ENCODE data around the gene SMYD1.

The SMYD1 gene

DNA sequence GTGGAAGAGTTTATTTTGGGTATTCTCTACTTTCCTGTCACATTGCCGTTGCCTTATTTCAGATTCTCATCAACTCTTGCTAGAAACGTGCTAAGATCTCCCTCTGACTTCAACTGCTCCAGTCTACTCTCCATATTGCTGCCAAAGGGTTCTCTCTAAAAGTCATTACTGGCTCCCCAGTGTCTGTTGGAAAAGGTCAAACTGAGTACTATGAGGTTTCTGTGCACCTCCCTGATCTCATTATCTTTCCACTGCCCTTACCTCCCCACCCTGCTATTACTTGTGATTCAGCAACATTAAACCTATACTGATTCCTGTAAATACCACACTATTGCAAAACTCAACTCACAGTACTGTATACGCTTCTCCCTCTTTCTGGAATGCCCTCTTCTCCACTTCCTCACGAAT lies 10.2 kb upstream of the SMYD1 start:
- DNase-seq: peak; percentile 13

DNA sequence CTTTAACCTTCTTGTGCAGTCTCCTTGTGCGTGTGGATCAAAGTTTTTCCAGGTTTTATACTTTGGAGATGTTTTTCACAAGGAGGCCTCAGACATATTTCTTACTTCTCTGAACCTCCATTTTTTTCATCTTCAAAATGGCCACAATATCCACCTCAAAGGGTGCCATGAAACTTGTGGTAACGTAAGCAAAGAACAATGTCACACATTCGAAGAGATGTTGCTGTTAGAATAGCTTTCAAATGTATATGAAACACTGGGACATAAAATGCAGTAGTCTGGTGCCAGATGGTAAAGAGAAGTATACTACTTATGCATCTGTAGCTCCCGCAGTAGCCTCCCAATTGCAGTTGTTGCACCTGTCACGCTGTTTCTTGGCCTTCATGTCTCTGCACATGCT lies 9.4 kb upstream of the SMYD1 start:
- DNase-seq: no peak

- peak; percentile 48 for DNase-seq
These were observed 7.4 kb upstream of the SMYD1 start for GRCh38 chr2:88059979-88060906.

DNA sequence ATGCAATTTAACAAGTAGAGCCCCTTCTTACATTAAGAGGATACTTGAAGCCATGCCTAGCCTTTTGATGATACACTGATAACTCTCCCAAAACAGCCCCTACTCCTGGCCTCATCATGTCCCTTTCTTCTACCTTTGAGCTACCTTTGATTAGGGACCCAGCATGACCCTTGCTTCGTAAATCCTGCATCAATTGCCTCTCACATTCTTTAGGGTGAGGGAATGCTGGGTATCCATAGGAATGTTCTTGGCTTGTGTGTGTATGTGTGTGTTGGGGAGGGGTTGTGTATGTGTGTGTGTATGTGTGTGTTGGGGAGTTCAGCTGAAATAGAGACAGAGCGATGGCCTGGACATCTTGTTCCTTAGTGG lies 6.7 kb upstream of the SMYD1 start:
- DNase-seq: no peak

- DNase-seq: no peak
These were observed 6.3 kb upstream of the SMYD1 start for GRCh38 chr2:88061295-88061694.

DNA sequence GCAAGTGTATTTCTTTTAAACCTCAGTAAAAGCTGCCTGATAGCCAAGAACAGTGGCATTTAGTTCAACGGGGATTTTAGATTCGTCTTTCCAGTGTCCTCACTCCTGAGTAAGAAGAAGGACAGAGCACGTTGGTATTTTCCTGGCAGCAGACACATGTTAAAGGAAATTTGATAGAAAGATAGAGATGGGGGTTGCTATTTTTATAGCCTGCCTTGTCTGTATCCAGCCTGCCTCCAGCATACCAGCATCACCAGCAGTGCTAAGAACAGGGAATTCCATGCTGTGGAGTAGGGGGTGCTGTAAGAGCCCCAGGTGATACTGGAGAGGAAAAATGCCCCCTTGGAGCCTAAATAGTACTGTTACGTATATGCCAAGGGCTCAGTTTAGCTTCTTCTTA lies 1.1 kb upstream of the SMYD1 start:
- DNase-seq: no peak

GRCh38 chr2:88067189-88067588 lies 436 bp upstream of the SMYD1 start:
- no peak for DNase-seq

DNA sequence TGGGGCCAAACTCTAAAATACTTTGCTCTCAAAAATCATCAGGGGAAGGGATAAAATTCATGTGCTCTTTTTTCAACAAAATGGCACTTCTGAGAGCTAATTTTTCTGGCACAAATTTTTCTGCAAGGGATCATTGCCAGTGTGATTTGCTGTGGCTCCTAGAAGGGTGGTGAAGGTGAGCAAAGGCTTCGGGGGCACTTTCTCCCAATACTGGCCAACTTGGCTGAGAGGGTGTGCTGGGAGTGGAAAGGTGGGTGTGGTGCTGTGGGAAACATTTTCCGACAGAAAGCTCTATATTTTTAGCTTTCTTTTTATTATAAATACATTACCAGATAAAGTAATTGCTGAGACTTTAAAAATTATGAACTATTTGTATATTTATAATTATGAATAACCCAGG lies 419 bp downstream of the SMYD1 start:
- no peak for DNase-seq

GRCh38 chr2:88069117-88069516 lies 1.5 kb downstream of the SMYD1 start:
- DNase-seq: no peak

- no peak for DNase-seq
These were observed 2.4 kb downstream of the SMYD1 start for GRCh38 chr2:88070055-88070454.

- no peak for DNase-seq
These were observed 3.7 kb downstream of the SMYD1 start for GRCh38 chr2:88071365-88071764.

DNA sequence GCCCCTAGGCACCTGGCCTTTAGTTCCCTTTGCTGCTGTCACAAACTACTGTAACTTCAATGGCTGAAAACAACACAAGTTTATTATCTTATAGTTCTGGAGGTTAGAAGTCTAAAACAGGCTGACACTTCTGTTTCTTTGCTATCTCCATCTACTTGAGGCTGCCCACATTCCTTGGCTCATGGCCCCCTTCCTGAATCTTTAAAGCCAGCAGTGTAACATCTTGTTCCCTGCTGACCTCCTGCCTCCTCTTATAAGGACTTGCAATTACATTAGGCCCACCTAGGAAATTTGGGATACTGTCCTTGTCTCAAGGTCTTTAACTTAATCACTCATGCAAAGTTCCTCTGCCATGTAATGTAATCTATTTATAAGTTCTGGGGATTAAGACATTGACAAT lies 6.5 kb downstream of the SMYD1 start:
- no peak for DNase-seq

DNA sequence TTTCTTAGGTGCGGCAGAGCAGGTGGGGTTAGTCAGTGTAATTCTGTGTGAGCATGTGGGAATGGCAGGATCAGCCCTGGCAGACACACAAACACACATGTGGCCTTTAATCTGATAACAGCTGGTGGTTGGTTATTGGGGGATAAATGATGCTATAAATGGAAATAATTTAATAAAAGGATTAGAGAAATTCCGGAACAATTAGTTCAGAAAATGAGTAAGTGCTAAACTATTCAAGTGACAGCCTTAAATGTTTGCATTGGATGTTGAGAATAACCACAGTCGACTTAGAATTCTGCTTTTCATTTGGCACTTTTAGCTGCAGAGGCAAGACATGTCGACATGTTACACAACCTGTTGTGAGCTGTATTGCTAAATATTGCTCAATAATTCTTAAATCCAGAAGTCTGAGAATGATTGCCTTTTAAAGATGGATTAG lies 7.2 kb downstream of the SMYD1 start:
- DNase-seq: peak; percentile 94

- DNase-seq: no peak
These were observed 9.5 kb downstream of the SMYD1 start for GRCh38 chr2:88077080-88077479.

- peak; percentile 13 for DNase-seq
These were observed 11.1 kb downstream of the SMYD1 start for GRCh38 chr2:88078643-88079172.

GRCh38 chr2:88080545-88080944 lies 12.9 kb downstream of the SMYD1 start:
- DNase-seq: no peak

DNA sequence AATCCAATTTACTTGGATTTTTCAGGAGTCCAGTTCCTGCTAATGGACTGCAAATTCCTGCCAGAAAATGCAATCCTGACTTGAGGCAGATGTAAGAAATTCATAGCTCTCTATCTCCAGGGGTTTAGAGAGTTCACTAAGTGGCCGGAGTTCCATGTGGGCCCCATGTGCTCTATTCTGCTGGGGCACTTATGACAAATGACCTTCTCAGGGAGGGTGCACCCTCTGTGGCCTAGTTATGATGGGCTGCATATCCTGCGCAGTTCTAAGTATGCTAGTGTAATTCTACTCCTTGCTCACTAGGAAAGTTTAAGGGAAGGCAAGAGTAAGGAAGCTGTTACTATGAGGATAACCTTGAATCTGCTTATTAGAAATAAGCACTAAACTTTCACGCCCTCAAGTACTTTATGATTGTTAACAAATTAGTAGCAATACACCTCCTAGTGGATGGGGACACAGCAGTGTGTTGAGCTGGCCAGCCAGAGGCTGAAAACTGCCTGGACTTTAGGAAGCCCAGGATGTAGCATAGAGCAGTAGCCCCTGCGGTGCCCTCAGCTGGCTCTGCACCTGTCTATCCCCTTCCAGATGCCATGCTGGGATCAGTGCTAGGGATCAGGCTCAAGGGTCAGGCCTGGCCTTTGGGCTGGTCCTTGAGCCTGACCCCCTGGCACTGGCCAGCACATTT lies 14.4 kb downstream of the SMYD1 start:
- no peak for DNase-seq

DNA sequence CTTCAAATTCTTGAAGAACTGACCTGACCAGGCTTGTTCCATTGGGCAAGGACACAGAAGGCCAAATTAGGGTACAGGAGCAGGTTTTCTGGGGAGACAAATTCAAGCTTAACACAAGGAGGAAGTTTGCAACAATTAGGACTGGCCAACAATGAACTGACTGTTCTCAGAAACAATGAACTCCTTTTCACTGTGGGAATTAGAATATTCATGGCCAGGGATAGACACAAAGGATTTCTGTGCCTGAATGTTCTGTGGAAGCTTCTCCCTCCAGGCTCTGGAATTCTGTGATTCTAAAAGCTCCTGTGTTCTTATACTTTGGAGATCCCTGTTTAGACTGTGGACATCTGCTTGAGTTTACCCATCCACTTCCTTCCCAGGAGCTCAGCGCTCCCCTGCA lies 15.2 kb downstream of the SMYD1 start:
- no peak for DNase-seq

DNA sequence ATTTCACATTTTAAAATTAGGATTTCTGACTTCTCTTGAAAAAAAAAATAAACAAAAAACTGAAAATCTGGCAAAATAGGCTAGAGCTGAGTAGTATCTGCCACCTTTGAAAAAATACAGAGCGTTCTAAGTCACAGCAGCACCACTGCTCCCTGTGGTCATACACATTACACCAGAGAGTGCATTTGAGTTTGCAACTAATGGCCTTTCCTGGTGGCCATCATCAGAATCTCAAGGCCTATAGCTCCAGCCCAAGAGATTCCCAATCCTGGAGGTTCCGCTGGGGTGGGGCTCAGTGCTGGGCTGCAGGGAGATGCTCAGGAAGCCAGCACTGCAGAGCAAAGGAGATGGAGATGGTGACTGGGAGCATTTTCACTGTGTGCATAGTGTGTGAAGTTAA lies 17.5 kb downstream of the SMYD1 start:
- no peak for DNase-seq

DNA sequence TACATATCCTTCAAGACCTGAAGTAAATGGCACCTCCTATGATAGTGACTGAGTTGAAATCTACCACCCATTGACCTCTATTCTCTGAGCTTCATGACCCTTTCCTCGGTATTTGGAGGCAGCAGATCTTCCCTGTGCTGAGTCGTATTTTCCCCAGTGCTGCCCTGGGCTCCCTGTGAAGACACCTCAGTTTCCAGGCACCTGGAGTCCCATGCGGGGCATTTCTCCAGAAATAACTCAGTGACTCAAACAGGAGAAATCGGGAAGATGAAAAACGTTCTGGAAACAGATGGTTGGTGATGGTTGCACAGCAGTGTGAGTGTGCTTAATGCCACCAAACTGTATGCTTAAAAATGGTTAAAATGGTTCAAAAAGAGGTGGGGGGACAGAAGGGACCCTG lies 18.0 kb downstream of the SMYD1 start:
- no peak for DNase-seq

GRCh38 chr2:88086401-88086800 lies 18.8 kb downstream of the SMYD1 start:
- no peak for DNase-seq

GRCh38 chr2:88087073-88087472 lies 19.4 kb downstream of the SMYD1 start:
- DNase-seq: no peak

DNA sequence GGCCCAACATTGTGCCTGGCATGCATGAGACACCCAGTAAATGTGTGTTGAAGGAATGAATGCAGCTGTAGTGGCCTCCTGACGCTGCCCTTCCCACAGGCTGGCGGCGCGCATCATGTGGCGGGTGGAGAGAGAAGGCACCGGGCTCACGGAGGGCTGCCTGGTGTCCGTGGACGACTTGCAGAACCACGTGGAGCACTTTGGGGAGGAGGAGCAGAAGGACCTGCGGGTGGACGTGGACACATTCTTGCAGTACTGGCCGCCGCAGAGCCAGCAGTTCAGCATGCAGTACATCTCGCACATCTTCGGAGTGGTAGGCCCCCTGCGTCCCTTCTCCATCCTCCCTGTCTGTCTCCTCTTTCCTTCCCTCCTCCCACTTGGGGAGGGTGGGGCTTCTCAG lies 20.1 kb downstream of the SMYD1 start:
- DNase-seq: no peak

DNA sequence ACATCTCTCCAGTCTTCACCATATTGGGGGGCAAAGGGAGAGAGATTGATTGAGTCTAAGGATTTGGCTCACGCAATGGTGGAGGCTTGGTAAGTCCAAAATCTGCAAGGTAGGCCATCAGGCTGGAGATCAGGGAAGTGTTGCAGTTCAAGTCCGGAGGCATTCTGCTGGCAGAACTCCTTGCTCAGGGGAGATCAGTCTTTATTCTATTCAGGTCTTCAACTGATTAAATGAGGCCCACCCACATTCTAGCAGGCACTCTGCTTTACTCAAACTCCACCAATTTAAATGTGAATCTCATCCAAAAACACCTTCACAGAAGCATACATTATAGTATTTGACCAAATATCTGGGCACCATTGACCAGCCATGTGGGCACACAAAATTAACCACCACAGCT lies 21.4 kb downstream of the SMYD1 start:
- DNase-seq: no peak
